Nephron progenitor cell (in vitro differentiated cells): ENCODE measurements around the gene PLXNB1.

Experiments used
- DNase-seq: peaks from one replicate; pipeline ENCODE4 v3.0.0; 2021
- H3K27ac Mint-ChIP-seq: 2 replicates; pipeline ENCODE4 v1.8.0; 2021; ENCODE audit warnings: mild to moderate bottlenecking, moderate library complexity, mixed read lengths
- H3K27me3 Mint-ChIP-seq: 2 replicates; pipeline ENCODE4 v1.8.0; 2021; ENCODE audit warnings: mild to moderate bottlenecking, low read depth, mixed read lengths; ENCODE audit not compliant: poor library complexity
- H3K36me3 Mint-ChIP-seq: 2 replicates; pipeline ENCODE4 v1.8.0; 2021; ENCODE audit warnings: low read depth, mixed read lengths
- H3K4me1 Mint-ChIP-seq: 2 replicates; pipeline ENCODE4 v1.8.0; 2021; ENCODE audit warnings: mixed read lengths
- H3K4me3 Mint-ChIP-seq: 2 replicates; pipeline ENCODE4 v1.8.0; 2021; ENCODE audit warnings: mild to moderate bottlenecking, moderate library complexity, mixed read lengths
- H3K9me3 Mint-ChIP-seq: 2 replicates; pipeline ENCODE4 v1.8.0; 2021; ENCODE audit warnings: mild to moderate bottlenecking, moderate library complexity, mixed read lengths
- TF ChIP-seq, protein P1 (sequence below): fragments of 200-600 bp; sonication (generic); IDR thresholded peaks from 2 replicates; pipeline ENCODE4 v1.5.0; 2021; ENCODE audit warnings: antibody characterized with exemption

Gene PLXNB1

DNA sequence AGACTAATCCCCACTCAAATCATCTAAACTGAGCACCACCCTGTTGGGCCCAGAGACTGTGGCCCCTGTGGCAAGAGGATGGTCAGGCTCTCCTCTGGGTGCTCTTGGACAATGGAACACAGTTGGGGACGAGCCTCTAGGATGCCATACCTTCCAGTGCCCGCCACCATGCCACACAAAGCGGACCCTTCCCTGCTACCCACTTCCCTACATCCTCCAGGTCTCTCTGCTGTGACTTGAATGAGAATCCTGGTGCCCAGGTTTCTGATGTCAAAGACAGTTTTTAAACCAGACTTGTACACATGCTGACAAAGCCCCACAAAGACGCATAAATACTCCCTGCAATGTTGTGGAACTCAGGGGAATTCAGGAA lies 5.3 kb upstream of the PLXNB1 start:
- Mint-ChIP-seq H3K4me3 (no peak overlapping the region), H3K4me1 (peaks cover 39% of the 10 kb centered on the region), H3K9me3 (no peaks in the 10 kb centered on the region), H3K27ac (no peak overlapping the region), H3K27me3 (no peaks in the 10 kb centered on the region), H3K36me3 (peaks cover 5% of the 10 kb centered on the region)
- TF ChIP-seq, protein P1, sequence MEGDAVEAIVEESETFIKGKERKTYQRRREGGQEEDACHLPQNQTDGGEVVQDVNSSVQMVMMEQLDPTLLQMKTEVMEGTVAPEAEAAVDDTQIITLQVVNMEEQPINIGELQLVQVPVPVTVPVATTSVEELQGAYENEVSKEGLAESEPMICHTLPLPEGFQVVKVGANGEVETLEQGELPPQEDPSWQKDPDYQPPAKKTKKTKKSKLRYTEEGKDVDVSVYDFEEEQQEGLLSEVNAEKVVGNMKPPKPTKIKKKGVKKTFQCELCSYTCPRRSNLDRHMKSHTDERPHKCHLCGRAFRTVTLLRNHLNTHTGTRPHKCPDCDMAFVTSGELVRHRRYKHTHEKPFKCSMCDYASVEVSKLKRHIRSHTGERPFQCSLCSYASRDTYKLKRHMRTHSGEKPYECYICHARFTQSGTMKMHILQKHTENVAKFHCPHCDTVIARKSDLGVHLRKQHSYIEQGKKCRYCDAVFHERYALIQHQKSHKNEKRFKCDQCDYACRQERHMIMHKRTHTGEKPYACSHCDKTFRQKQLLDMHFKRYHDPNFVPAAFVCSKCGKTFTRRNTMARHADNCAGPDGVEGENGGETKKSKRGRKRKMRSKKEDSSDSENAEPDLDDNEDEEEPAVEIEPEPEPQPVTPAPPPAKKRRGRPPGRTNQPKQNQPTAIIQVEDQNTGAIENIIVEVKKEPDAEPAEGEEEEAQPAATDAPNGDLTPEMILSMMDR: no peak
- DNase-seq: no peak

DNA sequence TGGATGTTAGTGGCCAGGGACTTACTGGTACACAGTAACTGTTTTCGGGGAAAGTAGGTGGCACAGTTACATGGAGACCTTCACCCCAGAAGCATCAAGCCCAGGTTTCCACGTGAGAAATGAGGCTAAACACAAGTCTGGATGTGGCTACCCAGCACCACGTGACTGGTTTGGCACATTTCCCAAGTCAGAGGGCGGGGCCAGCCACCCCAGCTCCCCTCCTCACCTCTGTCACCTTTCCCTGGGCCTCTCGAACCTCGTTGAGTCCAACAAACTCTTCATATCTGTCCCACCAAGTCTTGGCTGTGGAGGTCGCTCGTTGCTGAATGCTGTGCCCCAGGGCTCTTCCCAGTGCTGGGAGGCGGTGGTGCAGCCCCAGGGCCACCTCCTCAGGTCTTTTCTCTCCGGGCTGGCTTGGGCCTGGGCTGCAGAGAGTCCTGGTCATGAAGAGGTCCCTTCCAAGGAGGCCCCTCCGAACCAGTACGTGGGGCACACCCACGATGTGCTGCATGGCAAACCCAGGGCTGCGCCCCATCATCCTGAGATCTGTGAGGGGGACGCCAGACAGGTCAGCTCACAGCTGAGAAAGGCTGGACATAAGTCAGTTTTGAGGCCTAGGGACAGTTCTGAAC lies 4.8 kb upstream of the PLXNB1 start:
- TF ChIP-seq, protein P1: no peak
- H3K4me3 Mint-ChIP-seq: no peak overlapping the region
- H3K9me3 Mint-ChIP-seq: no peaks in the 10 kb centered on the region
- no peak for DNase-seq
- H3K27me3 Mint-ChIP-seq: no peaks in the 10 kb centered on the region
- no peak overlapping the region for H3K27ac Mint-ChIP-seq
- peaks cover 35% of the 10 kb centered on the region for H3K4me1 Mint-ChIP-seq
- peaks cover 5% of the 10 kb centered on the region for H3K36me3 Mint-ChIP-seq

DNA sequence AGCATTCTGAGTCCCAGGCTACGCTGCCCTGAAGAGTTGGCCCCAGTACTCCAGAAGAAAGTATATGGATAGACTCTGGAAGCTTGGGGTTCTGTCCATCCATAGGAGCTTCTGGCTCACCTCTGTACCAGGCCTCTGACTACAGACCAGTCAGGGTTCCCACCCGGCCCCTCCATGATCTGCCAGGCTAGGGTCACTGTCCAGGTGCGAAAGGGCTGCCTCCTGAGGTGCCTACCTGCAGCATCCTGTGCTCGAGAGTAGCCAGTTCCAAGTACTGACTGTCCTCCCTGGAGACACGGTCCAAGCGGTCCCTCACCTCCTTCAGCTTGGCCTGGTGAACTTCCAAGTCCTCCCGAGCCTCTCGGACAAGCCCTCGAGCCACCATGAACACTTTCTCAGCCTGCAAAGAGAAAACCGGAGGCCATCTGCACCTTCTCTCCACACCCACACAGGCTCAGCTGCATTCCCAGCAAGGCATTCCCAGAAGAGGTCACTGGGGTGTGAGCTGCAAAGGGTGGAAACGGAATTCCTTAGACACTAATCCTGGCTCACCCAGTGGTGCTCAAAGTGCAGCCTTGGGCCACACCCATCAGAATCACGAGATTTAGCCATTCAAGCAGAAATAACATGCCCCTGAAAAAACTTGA lies 3.7 kb upstream of the PLXNB1 start:
- Mint-ChIP-seq H3K27me3 (no peaks in the 10 kb centered on the region), H3K4me3 (no peak overlapping the region), H3K27ac (no peak overlapping the region), H3K4me1 (peaks cover 24% of the 10 kb centered on the region), H3K9me3 (no peaks in the 10 kb centered on the region), H3K36me3 (peaks cover 5% of the 10 kb centered on the region)
- DNase-seq: no peak
- TF ChIP-seq, protein P1: no peak

DNA sequence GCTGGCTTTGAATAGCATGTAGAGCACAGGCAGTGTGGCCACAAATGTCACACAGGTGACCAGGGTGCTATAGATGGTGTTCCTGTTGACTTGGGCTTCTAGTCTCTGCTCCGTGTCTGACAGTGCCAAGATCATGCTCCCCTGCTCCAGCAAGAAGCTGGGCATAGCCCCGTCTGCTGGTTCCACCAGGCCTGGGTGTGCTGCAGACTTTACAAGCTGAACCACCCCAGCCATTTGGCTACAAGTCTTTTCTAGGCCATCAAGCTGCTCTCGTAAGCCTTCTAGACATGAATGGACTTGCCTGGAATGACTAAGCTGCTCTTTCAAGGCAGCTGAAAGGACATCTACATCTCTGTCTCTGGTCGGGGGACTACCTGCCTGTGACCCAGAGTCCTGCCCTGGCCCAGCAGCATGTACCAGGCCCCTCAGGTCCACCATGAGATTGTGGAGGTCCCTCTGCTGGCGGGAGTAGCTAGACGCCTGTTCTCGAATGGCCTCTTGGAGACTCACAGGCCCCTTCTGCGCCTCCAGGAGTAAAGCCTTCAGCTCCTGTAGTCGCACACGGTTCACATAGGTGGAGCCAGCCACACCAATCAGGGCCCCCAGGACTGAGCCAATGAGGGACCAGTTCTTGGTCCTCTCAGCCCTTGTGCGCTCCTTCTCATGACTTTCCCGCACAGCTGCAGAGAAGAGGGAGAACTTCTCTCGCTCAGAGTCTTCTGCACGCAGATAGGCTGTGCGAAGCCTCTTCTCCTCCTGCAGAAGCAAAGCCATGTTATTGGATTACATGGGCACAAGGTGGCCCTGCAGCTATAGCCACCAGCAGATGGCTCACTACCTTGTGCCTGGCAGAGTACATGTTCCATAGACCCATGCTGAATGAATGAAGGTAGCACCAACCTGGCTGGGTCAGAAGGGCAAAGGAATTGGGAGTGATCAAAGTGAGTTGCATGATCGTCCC lies 2.8 kb upstream of the PLXNB1 start:
- Mint-ChIP-seq H3K9me3 (no peaks in the 10 kb centered on the region), H3K27ac (no peak overlapping the region), H3K4me3 (no peak overlapping the region)

DNA sequence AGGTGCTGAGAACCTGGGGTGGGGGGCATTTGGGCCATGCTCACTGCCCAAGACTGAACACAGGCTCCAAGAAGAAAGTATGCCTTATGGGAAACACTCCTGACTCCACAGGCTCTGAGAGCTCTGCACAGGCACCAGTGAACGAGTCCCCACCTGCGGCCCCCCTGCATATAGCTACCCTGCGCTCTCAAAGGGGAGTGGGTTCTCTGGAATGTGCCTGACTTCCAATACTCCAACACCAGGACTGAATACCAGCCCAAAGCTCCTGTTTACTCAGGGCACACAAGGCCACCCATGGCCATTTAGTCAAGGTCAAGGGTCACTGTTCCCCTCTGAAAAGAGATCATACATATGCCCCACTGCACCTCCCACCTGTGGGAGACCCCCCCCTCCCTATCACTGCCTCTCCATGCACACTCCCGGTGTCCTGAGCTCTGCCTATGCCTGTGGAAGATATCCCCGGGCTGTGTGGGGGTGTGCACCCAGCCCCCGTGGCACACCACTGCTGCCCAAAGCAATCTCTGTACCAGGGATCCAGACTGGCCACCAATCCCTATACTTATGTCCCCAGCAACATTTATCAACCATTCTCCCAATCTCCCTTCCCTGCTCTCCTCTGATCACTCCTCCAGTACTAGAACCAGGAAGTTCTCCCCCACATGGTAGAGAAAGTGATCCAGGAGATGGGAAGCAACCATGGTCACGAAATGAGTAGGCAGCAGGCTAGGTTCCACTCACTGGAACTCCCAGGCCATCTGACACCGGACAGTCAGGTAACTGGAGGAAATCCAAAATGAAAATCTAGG lies 1.5 kb upstream of the PLXNB1 start:
- peaks cover 39% of the 10 kb centered on the region for H3K4me1 Mint-ChIP-seq
- H3K27ac Mint-ChIP-seq: peak overlapping the region; percentile 28
- H3K4me3 Mint-ChIP-seq: peak overlapping the region; percentile 90
- no peak for DNase-seq
- TF ChIP-seq, protein P1: no peak
- H3K9me3 Mint-ChIP-seq: no peaks in the 10 kb centered on the region
- peaks cover 5% of the 10 kb centered on the region for H3K36me3 Mint-ChIP-seq
- H3K27me3 Mint-ChIP-seq: no peaks in the 10 kb centered on the region

More for the DNA sequence above, 2.8 kb upstream of the PLXNB1 start:
- Mint-ChIP-seq H3K36me3 (peaks cover 5% of the 10 kb centered on the region), H3K4me1 (peaks cover 28% of the 10 kb centered on the region), H3K27me3 (no peaks in the 10 kb centered on the region)
- TF ChIP-seq, protein P1: no peak
- DNase-seq: no peak
